Ishikawa (cell line): Measurements from ENCODE around the gene SNAP91.

Experiments used
- CREB1 ChIP-seq: IDR thresholded peaks from 2 replicates; pipeline ENCODE4 v1.6.1; 2012; ENCODE audit warnings: low read depth
- EP300 ChIP-seq: IDR thresholded peaks from 2 replicates; pipeline ENCODE4 v1.6.1; 2012; ENCODE audit warnings: borderline replicate concordance
- FOXM1 ChIP-seq: IDR thresholded peaks from 2 replicates; pipeline ENCODE4 v1.6.1; 2012; ENCODE audit warnings: low read depth, borderline replicate concordance
- MAX ChIP-seq: IDR thresholded peaks from 2 replicates; pipeline ENCODE4 v1.6.1; 2012
- RAD21 ChIP-seq: IDR thresholded peaks from 2 replicates; pipeline ENCODE4 v1.6.1; 2012; ENCODE audit warnings: low read depth
- TEAD4 ChIP-seq: IDR thresholded peaks from 2 replicates; pipeline ENCODE4 v1.6.1; 2012
- YY1 ChIP-seq: IDR thresholded peaks from 2 replicates; pipeline ENCODE4 v1.6.1; 2012; ENCODE audit warnings: low read depth

- no peak for TF ChIP-seq TEAD4
- no peak for TF ChIP-seq CREB1
- no peak for TF ChIP-seq RAD21
- no peak for TF ChIP-seq EP300
- no peak for TF ChIP-seq FOXM1
- TF ChIP-seq MAX, result no peak
- TF ChIP-seq YY1, result no peak
These were observed 914 bp downstream of the SNAP91 start for GRCh38 chr6:83707829-83708545.
